ENCODE measurements around the gene RBPJL.
A peak's percentile ranks its signal among the peaks of the same experiment; 100 is the strongest.

RBPJL gene, protein sequence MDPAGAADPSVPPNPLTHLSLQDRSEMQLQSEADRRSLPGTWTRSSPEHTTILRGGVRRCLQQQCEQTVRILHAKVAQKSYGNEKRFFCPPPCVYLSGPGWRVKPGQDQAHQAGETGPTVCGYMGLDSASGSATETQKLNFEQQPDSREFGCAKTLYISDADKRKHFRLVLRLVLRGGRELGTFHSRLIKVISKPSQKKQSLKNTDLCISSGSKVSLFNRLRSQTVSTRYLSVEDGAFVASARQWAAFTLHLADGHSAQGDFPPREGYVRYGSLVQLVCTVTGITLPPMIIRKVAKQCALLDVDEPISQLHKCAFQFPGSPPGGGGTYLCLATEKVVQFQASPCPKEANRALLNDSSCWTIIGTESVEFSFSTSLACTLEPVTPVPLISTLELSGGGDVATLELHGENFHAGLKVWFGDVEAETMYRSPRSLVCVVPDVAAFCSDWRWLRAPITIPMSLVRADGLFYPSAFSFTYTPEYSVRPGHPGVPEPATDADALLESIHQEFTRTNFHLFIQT

DNA sequence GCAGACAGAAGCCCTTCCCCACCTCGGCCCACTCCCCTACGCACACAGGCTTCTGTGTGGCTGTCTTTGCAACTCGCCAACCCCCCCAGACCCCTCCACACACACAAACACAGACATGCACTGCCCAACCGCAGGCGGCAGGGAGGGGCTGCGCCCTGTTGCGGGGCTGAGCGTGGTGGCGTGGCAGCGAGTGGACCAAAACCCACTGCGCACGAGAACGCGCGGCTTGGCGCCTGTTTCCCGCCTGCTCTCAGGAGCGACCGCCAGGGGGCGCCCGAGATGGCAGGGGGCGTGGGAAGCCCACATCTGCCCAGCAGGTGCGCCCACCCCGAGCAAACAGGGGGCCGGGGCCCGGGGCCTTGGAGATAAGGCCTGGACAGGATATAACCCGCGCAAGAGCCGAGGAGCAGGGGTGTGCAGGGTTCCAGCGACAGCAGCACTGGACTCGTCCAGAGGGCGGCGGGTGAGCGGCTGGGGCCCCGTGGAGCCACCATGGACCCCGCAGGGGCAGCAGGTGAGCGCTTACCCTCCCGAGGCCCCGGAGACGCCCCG, at the start of gene RBPJL:
Gene RBPJL (plus strand): TSS at position 410 of the 552 bp plus-strand sequence. CDS start 83 bp downstream, at position 493.
- peak; percentile 61 for DNase-seq (ENCODE audit: low spot score)

DNA sequence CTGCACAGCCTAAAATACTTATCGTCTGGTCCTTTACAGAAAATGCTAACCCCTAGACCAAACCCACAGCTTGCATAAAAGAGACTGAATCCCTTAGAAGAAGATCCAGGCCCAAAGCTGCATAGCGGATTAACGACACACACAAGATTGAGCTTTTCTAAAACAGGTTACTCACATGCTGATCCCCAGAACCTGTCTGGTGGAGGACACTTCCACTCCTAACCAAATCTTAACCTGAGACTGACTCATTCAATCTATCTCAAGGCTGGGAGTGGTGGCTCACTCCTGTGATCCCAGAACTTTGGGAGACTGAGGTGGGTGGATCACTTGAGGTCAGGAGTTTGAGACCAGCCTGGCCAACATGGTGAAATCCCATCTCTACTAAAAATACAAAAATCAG, 49.5 kb upstream of the RBPJL start:
- no peak for DNase-seq (ENCODE audit: low spot score)

DNA sequence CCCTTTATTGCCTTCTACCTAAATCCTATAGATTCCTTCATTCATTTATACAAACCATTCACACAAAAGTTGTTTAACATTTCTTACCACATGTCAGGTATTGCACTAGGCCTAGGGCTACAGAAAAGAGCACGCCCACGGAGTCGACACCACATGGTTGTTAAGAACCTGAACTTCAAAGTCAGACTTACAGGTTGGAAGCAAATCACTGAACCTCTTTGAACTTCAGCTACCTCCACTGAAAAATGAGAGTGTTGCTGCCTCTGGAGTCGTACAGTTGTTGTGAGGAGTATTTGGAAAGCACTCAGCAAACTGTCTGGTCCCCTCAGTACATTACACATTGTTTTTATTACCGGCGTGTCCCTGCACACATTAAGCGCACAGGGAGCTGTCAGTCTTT, 48.9 kb upstream of the RBPJL start:
- no peak for DNase-seq (ENCODE audit: low spot score)

DNA sequence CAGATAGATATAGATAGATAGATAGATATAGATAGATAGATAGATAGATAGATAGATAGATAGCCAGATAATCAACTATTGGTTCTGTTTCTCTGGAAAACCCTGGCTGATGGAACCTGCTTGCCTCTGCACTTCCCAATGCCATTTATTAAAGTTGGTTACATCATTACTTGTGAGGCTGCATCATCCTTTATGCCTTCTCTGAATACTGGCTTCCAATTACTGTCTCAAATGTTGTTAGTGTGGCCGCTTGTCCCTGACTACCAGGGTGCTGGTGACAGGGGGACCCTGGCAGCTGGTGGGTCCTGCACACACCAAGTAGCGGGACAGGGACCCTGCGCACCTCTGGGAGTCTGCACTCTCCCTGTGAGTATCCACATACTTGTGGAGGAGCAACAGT, 48.4 kb upstream of the RBPJL start:
- no peak for DNase-seq (ENCODE audit: low spot score)

DNA sequence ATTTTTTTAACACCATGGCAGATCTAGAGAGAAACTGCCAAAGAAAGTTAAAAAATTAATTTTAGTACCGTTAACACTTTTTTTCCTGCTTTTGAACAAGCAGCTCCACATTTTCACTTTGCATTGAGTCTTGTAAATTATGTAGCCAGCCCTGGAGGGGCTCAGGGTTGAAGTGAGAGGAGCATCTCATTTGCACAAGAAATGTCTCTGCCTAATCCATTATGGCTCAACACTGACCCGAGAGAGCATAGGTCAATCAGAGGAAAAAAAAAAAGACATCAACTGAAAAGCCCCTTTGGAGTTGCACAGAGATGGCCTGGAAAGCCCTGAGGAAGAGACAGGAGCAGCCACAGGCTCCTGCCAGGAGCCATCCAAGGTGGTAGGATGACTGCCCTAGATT, 48.0 kb upstream of the RBPJL start:
- no peak for DNase-seq (ENCODE audit: low spot score)

DNA sequence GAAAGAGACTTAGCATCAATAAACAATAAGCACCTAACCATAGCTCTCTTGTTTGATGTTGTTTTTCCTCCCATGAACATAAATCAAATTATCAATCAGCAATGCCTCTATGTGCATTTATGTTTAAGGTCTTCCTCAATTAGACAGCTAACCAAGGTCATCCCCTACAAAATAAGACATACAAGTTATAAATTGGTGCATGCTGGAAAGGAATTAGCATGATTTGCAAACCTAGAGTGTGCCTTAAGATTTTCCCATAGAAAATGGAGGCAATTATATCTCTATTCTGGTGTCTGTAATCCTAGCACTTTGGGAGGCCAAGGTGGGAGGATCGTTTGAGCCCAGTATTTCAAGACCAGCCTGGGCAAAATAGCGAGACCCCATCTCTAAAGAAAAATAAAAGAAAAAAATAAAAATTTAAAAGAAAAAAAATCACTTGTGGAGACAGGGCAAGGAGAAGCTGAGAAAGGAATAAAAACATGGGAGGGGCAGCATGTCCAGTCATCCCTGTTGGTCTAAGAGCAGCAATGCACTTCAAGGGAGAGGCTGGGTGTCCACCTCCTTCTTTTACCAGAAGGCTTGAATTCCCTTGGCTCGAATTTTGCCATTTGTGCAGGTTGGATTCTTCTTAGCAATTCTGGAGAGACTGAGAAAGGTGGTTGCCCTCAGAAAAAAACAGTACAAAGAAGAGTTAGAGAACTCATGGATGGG, 42.9 kb upstream of the RBPJL start:
- no peak for DNase-seq (ENCODE audit: low spot score)

DNA sequence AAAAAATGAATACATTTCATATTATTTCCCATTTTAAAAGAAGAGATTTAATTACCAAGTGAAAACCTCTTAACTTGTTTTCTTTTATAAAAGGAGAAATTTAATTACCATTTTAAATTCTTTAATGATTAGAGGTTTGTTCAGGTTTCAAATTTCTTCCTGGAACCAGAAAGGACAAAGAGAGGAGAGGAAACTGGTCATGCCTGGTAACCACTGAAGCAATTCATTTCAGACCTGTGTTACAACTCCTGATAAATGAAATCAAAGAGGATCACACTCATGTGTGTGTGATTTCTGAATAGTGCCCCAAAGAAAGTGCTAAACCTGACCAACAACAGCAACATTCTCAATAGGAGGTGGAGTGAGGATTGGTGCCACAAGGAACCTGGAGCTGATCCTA, 39.7 kb upstream of the RBPJL start:
- DNase-seq (ENCODE audit: low spot score): no peak

DNA sequence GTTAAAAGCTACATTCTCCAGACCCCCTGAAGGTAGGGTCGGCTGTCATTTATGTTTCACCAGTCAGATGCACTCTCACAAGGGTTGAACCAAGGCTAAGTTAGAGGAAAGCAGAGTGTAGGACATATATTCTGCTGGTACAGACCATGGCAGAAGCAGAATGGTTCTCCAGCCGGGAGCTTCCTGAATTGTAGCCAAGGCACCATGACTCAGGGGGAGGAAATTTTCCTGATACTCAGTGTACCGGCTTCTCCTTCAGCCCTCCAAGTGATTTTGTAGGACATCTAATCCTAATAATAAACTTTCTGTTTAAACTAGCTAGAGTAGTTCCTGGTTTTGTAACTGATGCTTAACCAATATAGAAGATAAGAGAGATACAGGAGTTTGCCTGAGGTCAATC, 38.1 kb upstream of the RBPJL start:
- DNase-seq (ENCODE audit: low spot score): no peak

DNA sequence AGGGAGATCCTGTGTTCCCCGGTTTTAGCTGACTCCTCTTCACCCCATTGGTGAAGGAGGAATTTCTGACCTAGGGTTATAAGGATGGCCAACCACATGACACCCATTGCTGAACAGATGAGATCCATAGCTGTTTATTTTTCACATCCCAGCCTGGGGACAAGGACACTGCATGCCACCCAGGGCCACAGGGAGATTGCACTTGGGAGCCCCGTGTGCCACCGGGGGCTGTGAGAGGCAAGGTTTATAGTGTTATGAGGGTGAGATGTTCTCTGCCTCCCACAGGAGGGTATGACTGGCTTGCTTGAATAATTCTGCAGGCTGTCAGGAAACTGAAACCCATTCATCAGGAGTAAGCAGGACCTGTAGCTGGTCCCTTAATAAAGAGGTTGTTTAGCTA, 37.6 kb upstream of the RBPJL start:
- no peak for DNase-seq (ENCODE audit: low spot score)

DNA sequence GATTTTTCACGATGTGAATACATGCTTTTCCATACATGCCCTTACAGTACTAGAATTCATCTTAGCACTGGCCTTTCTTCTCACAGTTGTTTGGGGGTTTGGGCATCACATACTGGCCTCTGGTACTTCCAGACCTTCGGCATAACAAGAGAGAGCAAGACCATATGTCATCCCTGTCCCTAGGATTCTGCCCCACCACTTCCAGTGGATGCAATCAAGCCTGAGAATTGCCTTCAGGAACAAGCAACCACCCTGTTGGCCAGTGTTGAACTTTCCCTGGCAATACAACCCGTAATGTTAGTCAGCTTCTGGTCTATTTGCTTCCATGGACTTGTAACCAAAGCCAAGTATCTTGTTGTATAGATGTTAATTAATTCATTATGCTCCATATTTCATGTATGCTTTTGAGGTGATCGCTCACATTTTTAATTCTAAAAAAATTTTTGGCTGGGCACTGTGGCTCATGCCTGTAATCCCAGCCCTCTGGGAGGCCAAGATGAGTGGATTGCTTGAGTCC, 36.8 kb upstream of the RBPJL start:
- no peak for DNase-seq (ENCODE audit: low spot score)

DNA sequence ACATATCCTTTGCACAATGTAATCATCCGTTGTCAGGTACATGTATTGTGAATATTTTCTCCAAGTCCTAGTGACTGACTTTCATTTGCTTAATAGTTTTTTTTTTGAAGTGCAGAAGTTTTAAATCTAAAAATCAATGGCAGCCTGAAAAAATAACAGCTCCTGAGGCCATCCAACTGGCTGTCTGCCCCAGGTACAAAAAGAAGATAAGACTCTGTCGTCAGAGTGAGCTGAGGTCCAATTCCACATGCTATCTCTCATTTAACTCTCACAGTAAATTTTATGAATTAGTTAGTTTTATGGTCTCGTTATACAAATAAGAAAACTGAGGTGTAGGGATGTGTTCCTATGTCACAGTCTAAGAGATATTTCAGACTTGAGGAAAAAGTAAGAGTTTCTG, 31.3 kb upstream of the RBPJL start:
- DNase-seq (ENCODE audit: low spot score): no peak

DNA sequence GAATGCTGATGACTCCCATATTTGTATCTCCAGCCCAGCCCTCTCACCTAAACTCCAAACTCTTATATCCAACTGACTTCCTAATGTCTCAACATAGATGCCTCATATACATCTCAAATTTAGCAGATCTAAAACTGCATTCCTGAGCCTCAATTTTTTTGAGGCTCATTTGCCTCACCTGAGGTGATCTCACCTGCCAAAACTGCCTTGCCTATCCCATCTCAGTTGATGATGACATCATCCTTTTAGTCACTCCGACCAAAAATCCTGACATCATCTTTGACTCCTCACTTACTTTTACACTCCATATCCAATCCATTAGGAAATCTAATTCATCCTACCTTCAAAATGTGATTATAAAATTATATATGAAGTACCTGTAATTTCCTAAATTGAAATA, 26.6 kb upstream of the RBPJL start:
- no peak for DNase-seq (ENCODE audit: low spot score)

DNA sequence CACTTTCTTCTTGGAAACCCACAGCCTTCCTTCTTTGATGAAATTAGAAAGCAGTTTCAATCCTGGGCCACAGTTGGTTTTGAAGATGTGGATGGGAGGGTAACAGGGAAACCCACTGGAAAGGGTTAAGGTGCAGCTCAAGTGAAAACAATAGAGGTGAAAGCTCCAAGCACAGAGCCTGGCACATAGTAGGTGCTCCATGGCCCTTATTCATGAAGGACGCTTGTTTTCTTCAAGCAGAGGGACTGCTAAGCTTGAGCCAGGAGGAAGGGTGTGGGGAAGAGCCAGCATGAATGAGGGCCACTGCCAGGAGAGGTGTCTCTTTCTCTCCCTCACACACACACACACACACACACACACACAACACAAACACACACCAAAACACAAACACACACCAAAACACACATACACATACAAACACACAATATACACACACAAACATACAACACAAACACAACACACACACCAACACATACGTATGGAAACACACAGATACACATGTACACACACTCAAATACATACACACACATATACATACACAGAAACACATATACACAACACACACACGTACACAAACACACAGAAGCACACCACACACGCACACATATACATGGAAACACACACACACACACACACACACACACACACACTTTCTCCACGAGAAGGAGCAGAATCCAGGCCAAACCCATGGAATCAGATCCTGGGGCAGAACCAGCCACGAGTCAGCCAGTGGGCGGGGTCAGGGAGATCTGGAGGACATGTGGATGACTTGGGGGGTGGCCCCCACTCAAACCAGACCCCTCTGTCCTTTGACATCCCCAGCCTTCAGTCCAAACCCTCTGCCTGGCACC, 23.7 kb upstream of the RBPJL start:
- DNase-seq (ENCODE audit: low spot score): no peak

DNA sequence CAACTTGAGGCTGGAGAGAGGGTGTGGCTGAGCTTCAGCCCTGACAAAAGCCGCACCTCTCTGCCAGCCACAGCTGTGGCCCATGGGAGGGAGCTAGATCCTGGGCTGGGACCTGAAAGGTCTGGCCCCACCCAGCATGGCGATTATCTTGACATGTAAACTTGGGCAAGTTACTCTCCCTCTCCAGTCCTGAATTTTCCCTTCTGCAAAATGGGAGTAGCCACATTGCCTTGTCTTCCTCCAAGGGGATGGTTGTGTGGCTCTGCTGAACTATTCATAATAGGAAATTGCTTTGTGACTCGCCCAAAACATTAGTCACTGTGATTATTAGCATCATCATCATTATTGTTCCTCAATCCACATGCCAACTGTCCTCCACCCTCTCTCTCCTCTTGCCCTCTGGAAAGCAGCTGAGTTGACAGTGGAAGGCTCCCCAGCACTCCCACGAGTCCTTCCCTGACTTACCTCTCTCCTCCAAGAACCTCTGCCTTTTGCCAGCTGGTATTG, 23.0 kb upstream of the RBPJL start:
- DNase-seq (ENCODE audit: low spot score): no peak

DNA sequence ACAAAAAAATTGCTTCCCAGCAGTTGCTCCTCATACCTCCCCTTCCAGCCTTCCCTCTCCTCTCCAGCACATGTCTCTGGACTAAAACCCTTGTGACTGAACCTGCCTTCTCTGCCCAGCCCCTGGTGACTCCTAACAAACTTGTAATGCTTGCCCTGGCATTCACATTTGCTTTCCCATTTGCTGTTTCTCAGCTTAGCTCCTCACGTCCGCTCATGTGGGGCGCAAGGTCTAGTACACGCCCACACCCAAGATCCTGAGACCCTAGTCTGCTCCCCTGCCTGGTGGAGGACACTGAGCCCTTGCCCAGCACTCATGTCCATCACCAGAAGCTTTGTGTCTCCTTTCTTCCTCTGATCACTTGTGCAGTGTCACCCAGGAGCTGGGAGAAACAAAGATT, 18.3 kb upstream of the RBPJL start:
- DNase-seq (ENCODE audit: low spot score): no peak

DNA sequence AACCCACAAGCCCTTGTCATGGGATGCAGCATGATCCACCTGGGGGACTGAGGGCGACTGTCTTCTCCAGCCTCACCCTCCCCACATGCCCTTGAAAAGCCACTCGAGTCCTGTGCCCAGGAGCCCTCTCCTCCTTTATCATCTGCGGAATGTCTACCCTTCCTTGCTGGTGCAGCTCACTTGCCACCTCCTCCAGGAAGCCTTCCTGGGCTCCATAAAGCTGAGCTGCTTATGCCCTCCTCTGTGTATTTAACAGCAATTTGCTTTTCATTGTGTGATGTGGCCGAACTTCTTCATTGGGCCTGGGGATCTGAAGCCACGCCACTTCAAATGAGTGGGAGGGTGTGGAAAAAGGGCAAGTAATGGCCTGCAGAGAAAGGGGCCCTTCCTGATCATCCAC, 17.8 kb upstream of the RBPJL start:
- DNase-seq (ENCODE audit: low spot score): peak; percentile 36

DNA sequence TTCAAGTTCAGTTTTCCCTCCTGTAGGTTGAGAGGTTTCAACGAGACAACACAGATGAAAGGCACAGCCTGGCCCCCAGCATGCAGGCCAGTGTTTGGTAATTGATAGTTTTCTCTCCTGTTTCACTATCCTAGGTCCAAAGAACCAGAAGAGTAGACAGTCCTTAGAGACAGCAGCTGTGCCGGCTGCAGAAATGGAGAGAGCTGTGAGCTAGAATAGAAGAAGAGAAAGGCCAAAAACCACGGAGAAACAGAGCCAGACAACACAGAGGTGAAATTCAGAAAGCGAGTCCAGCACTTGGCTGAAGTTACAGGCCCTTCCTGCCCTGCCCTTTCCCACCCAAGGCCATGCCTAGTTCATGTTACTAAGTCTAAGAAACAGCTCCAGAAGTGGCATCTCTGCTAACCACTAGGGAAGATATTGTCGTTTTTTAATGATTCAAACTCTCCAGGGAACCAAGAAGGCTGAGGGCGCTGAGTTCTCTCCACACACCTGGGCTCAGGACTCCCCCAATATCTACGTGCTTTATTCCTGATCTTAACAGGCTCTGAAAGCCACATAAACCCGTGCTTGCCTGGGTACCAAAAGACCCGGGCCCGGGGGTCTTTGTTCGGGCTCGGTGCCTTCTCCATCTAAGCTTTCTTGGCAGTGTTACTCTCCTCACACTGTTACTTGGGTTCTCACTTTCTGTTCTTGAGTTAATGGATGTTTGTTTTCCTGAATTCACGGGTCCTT, 16.5 kb upstream of the RBPJL start:
- DNase-seq (ENCODE audit: low spot score): peak; percentile 56

DNA sequence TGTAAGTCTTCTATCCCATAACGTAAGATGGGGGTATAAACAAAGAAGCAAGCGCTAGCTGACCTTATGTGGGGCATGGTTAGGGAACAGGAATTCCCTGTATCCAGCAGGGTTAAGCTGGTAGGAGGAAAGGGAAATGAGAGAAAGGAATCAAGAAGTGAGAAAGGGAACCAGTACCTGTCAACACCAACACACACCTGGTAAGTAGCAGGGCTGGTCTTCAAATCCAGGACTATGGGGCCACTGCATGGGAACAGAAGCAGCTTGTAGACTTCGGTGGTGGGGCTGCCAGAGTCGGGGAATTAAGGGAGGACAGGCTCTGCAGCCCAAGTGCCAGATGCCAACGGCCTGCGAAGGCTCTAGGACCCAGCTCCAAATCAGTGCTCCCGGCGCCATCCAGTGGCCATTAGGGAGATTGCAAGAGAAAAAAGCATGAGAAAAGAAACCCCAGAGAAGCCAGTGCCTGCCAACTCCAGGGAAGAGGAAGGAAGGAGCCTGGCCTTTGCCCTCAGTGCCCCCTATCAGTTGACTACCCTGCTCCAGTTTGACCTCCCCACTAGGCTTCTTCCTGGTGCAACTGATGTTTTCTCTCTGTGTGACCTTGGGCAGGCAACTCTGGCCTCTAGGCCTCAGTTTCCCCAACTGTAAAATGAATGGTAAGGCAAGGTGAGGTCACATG, 15.8 kb upstream of the RBPJL start:
- DNase-seq (ENCODE audit: low spot score): no peak

DNA sequence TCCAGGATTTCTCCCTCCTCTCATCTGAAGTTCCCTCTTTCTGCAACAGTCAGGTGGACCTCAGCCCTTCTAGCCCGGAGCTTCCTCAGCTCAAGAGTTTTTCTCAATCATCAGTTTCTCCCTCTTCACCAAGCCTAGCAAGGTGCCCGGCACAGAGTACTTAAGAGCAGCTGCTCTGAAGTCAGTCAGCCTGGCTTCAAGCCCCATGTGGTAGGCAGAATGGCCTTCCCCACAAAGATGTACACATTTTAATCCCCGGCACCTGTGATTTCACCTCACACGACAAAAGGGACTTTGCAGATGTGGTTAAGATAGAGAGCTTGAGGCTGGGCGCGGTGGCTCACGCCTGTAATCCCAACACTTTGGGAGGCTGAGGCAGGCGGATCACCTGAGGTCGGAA, 15.1 kb upstream of the RBPJL start:
- DNase-seq (ENCODE audit: low spot score): no peak

DNA sequence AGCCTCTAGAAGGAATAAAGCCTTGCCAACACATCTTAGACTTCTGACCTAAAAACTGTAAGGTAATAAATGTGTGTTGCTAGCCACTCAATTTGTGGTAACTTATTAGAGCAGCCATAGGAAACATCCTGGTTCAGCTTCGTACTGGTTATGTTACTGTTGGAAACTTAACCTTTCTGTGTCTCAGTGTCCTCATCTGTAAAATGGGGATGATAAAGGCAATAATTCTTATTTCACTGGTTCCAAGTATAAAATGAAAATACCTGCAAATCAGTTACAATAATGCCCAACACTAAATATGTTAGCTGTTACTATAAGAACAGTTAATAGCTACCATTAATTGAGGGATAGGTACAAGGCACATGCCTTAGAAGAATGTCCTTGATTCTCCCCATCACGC, 14.3 kb upstream of the RBPJL start:
- no peak for DNase-seq (ENCODE audit: low spot score)
